HCT116 (cell line): Measurements from ENCODE around the gene ZNF627. TPM values are rescaled to one million over a fixed set of nuclear protein-coding genes. Genes with fewer than 3 reads are reported as not detected.

Experiments
- ATAC-seq: fragments of 200-7000 bp; cut with Tn5 transposase; 2 replicates; pipeline ENCODE4 v1.9.1; 2020; ENCODE audit warnings: mild to moderate bottlenecking, moderate library complexity
- BruUV-seq: library from RNA; stranded (reverse); fragments of 400-500 nt; replicated peaks from 2 replicates; lab custom pipeline; 2021; lab: Mats Ljungman, UMichigan
- CTCF ChIA-PET: fragments of 300-600 bp; sonication (Branson Sonifier 250); formaldehyde crosslinking; loops from one replicate; lab custom pipeline; 2021; ENCODE audit warnings: antibody characterized with exemption; lab: Charles Lee
- POLR2A ChIA-PET: fragments of 300-600, 350-600 bp; sonication (Branson Sonifier 250); formaldehyde crosslinking; loops from one replicate; lab custom pipeline; 2021; ENCODE audit warnings: antibody characterized with exemption; lab: Charles Lee
- RAD21 ChIA-PET, 2 experiments: fragments of 300-600 bp; sonication (Branson Sonifier 250); formaldehyde crosslinking; loops; one replicate each; lab custom pipeline; 2023; ENCODE audit warnings: low total read pairs in 2 of 2; ENCODE audit not compliant: uncharacterized antibody in 2 of 2, unreplicated experiment in 2 of 2, low non-redundant PET in 1 of 2; lab: Charles Lee
- DNase-seq: peaks from one replicate; pipeline ENCODE4 v3.0.0-alpha.2; 2010; ENCODE audit warnings: low read depth, low spot score
- H2AFZ ChIP-seq: fragments of 200-600 bp; shearing (Covaris generic), sonication (generic); 2 replicates; pipeline ENCODE4 v1.6.1; 2017; ENCODE audit warnings: low read depth, mixed run types, mixed read lengths, antibody characterized with exemption, low read length; ENCODE audit not compliant: poor library complexity, severe bottlenecking
- H3K27ac ChIP-seq: 2 replicates; pipeline ENCODE4 v1.5.1; 2012; ENCODE audit warnings: low read depth, low read length
- H3K27me3 ChIP-seq: fragments of 200-600 bp; sonication (generic); 2 replicates; pipeline ENCODE4 v1.6.1; 2016; ENCODE audit warnings: mixed run types, low read length, mixed read lengths; ENCODE audit not compliant: insufficient read depth
- H3K36me3 ChIP-seq, 2 experiments: fragments of 200-500 bp in 1 of 2; fragments of 200-600 bp in 1 of 2; sonication (Bioruptor generic) in 1 of 2; sonication (generic) in 1 of 2; 2 replicates each; pipeline versions ENCODE4 v1.5.1 to v1.6.1; 2014 to 2016; ENCODE audit warnings: low read length in 2 of 2, inconsistent platforms in 1 of 2, mixed read lengths in 1 of 2, mixed run types in 1 of 2; ENCODE audit not compliant: insufficient read depth in 2 of 2, control insufficient read depth in 1 of 2
- H3K4me1 ChIP-seq, 2 experiments: fragments of 200-600 bp in 1 of 2; sonication (generic) in 1 of 2; 2 replicates each; pipeline versions ENCODE4 v1.5.1 to v1.6.1; 2012 to 2017; ENCODE audit warnings: low read length in 2 of 2, inconsistent platforms in 1 of 2, mild to moderate bottlenecking in 1 of 2, mixed read lengths in 1 of 2, mixed run types in 1 of 2, moderate library complexity in 1 of 2; ENCODE audit not compliant: insufficient read depth in 2 of 2, control insufficient read depth in 1 of 2
- H3K4me2 ChIP-seq: fragments of 200-600 bp; sonication (generic); 2 replicates; pipeline ENCODE4 v1.6.1; 2017; ENCODE audit warnings: mixed run types, low read length, mixed read lengths
- H3K4me3 ChIP-seq, 2 experiments: fragments of 200-600 bp in 1 of 2; sonication (generic) in 1 of 2; replicated peaks in 1 of 2; 2 replicates each; pipeline ENCODE4 v1.5.1; 2011 to 2016; ENCODE audit warnings: low read length in 2 of 2, control low read depth in 1 of 2, low read depth in 1 of 2, mild to moderate bottlenecking in 1 of 2, mixed read lengths in 1 of 2, mixed run types in 1 of 2
- H3K79me2 ChIP-seq: fragments of 200-600 bp; sonication (generic); 2 replicates; pipeline ENCODE4 v1.6.1; 2017; ENCODE audit warnings: mild to moderate bottlenecking, mixed run types, low read length, moderate library complexity, mixed read lengths; ENCODE audit not compliant: insufficient read depth
- H3K9ac ChIP-seq: fragments of 200-600 bp; sonication (generic); 2 replicates; pipeline ENCODE4 v1.6.1; 2016; ENCODE audit warnings: low read length, mixed read lengths
- H3K9me2 ChIP-seq: fragments of 200-600 bp; sonication (generic), shearing (Covaris generic); 2 replicates; pipeline ENCODE4 v1.6.1; 2017; ENCODE audit warnings: mixed run types, mild to moderate bottlenecking, moderate library complexity; ENCODE audit not compliant: insufficient read depth
- H3K9me3 ChIP-seq, 2 experiments: fragments of 200-500 bp in 1 of 2; fragments of 200-600 bp in 1 of 2; sonication (Bioruptor generic) in 1 of 2; sonication (generic) in 1 of 2; 2 replicates each; pipeline ENCODE4 v1.6.1; 2014 to 2017; ENCODE audit warnings: low read length in 2 of 2, mixed read lengths in 2 of 2, inconsistent platforms in 1 of 2, low read depth in 1 of 2, mild to moderate bottlenecking in 1 of 2, mixed run types in 1 of 2, moderate library complexity in 1 of 2; ENCODE audit not compliant: control insufficient read depth in 1 of 2, insufficient read depth in 1 of 2
- H4K20me1 ChIP-seq: fragments of 200-600 bp; sonication (generic), shearing (Covaris generic); 2 replicates; pipeline ENCODE4 v1.6.1; 2017; ENCODE audit warnings: mixed run types, mild to moderate bottlenecking, moderate library complexity; ENCODE audit not compliant: insufficient read depth
- CBX3 ChIP-seq: IDR thresholded peaks from 2 replicates; pipeline ENCODE4 v1.6.1; 2012; ENCODE audit warnings: low read depth
- CTCF ChIP-seq, 3 experiments: fragments of 200-600 bp in 1 of 3; sonication (generic) in 1 of 3; IDR thresholded peaks in 2 of 3; conservative IDR thresholded peaks in 1 of 3; 2 replicates each; pipeline ENCODE4 v1.5.1; 2012 to 2017; ENCODE audit warnings: low read depth in 2 of 3, low read length in 2 of 3, antibody characterized with exemption in 1 of 3, borderline replicate concordance in 1 of 3, control low read depth in 1 of 3, mild to moderate bottlenecking in 1 of 3, mixed read lengths in 1 of 3, mixed run types in 1 of 3, moderate library complexity in 1 of 3; ENCODE audit not compliant: insufficient read depth in 1 of 3
- EGR1 ChIP-seq: IDR thresholded peaks from 2 replicates; pipeline ENCODE4 v1.6.1; 2012; ENCODE audit warnings: low read depth
- ELF1 ChIP-seq: IDR thresholded peaks from 2 replicates; pipeline ENCODE4 v1.6.1; 2012; ENCODE audit warnings: low read depth, borderline replicate concordance
- EZH2 ChIP-seq: fragments of 200-600 bp; sonication (generic); IDR thresholded peaks from 2 replicates; pipeline ENCODE4 v1.6.1; 2017; ENCODE audit warnings: antibody characterized with exemption, mixed run types
- EZH2phosphoT487 ChIP-seq: fragments of 200-600 bp; IDR thresholded peaks from 2 replicates; pipeline ENCODE4 v1.6.1; 2018; ENCODE audit warnings: antibody characterized with exemption, borderline replicate concordance
- FOSL1 ChIP-seq: IDR thresholded peaks from 2 replicates; pipeline ENCODE4 v1.6.1; 2012; ENCODE audit warnings: low read depth
- SIN3A ChIP-seq: IDR thresholded peaks from 2 replicates; pipeline ENCODE4 v1.6.1; 2012; ENCODE audit warnings: low read depth
- SP1 ChIP-seq: IDR thresholded peaks from 2 replicates; pipeline ENCODE4 v1.6.1; 2012; ENCODE audit warnings: low read depth
- SRF ChIP-seq: IDR thresholded peaks from 2 replicates; pipeline ENCODE4 v1.6.1; 2012; ENCODE audit warnings: low read depth
- TCF7L2 ChIP-seq: IDR thresholded peaks from 2 replicates; pipeline ENCODE4 v1.7.0; 2011; ENCODE audit warnings: borderline replicate concordance, inconsistent platforms; ENCODE audit not compliant: insufficient read depth, insufficient read length; ENCODE audit errors: extremely low read depth
- YY1 ChIP-seq: IDR thresholded peaks from 2 replicates; pipeline ENCODE4 v1.6.1; 2011; ENCODE audit warnings: low read length, low read depth, moderate library complexity, mild to moderate bottlenecking; ENCODE audit not compliant: insufficient replicate concordance; ENCODE audit errors: extremely low read depth
- ZBTB33 ChIP-seq: IDR thresholded peaks from 2 replicates; pipeline ENCODE4 v1.6.1; 2011; ENCODE audit warnings: mild to moderate bottlenecking, low read length, moderate library complexity; ENCODE audit not compliant: insufficient replicate concordance; ENCODE audit errors: extremely low read depth
- ZNF274 ChIP-seq: fragments of 200-500 bp; sonication (Bioruptor generic); IDR thresholded peaks from 2 replicates; pipeline ENCODE4 v1.6.1; 2014; ENCODE audit warnings: mild to moderate bottlenecking, low read depth, low read length, inconsistent platforms
- intact Hi-C: fragments of 100-400 bp; cut with micrococcal nuclease; formaldehyde crosslinking; loops from 2 replicates; pipeline ENCODE4 v1.10.0; 2022
- total RNA-seq: library from RNA; stranded (reverse); gene quantifications from one replicate; pipeline ENCODE4 v1.2.1, GENCODE V29; 2021; ENCODE audit not compliant: unreplicated experiment

The ZNF627 gene
- total RNA-seq, 1 experiment from 2014 or later = 14.8 TPM

GRCh38 chr19:11641244-11641643 lies 44.0 kb downstream of the ZNF627 start:
- BruUV-seq = no TSS peak
- Histone ChIP-seq H2AFZ (no peak overlapping the region), H3K9ac (no peak overlapping the region), H3K27ac (no peak overlapping the region), H3K36me3 (no peaks in the 10 kb centered on the region), H3K4me1 (peaks cover 2 to 4% of the 10 kb centered on the region in 2 experiments; a peak in 2 of 4 replicates), H3K27me3 (no peaks in the 10 kb centered on the region), H3K4me2 (no peak overlapping the region), H3K9me2 (no peaks in the 10 kb centered on the region), H3K4me3 (no peak overlapping the region), H3K9me3 (no peaks in the 10 kb centered on the region; a peak in 1 of 4 replicates), H4K20me1 (no peaks in the 10 kb centered on the region), H3K79me2 (no peaks in the 10 kb centered on the region)
- CTCF ChIA-PET = no interaction called here
- DNase-seq = no peak
- RAD21 ChIA-PET = no interaction called here
- TF ChIP-seq SP1 (no peak), CTCF (IDR thresholded peaks at IDR 0.05 in 2 of 3, conservative IDR thresholded peaks at IDR 0.05 in 1 of 3; ENCODE audit: borderline replicate concordance in 1 of 3, insufficient read depth in 1 of 3, low read depth in 2 of 3, low read length in 2 of 3) (no peak), ZBTB33 (no peak), YY1 (no peak), SIN3A (no peak), SRF (no peak), ZNF274 (no peak), EZH2 (no peak), ELF1 (no peak), EZH2phosphoT487 (no peak), FOSL1 (no peak), TCF7L2 (no peak), EGR1 (no peak), CBX3 (no peak)
- intact Hi-C loops = no loop called here
- ATAC-seq = no peak
- POLR2A ChIA-PET = no interaction called here
